ENCODE measurements around the gene CLRN2.
"Not testable (repeated sequence)": the region's sequence is repeated elsewhere in the genome, so short reads cannot be mapped to it uniquely, and the experiment has no call there.

Gene CLRN2

DNA sequence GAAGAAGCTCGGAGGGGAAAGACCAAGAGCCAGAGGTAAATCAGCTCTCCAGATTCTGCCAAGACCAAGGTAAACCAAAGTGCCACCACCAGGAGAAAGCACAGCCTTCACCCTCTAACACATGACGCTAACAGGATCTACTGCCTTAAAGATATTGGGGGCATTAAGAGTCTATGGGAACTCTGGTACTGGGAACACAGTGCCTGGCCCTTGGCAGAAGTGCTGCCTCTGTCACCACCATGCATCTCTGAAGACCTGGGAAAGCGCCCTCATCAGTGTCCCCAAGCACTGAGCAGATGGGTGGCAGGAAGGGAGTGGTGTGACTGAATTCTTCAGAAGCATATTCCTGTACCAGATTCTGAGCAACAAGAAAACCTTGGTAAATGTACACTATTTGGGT lies 4.4 kb upstream of the CLRN2 start:
- no peak for FAIRE-seq

DNA sequence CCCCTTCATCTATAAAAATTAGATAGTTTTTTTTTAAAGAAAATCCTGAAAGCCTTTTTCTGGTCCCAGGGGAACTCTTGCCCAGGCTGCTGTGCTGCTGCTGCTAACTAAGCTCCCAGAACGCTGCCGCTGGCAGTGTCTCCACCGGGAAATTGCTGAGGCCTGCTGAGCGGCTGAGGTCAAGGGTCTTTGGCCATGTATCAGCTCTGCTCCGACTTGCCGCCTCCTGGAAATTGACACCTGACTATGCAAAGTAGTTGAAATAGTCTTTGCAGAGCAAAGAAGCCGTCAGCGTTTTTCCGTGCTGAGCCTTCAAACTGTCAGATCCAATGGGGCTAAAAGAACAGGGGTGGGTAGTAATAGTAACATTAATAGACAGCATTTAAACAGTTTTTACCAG lies 3.9 kb upstream of the CLRN2 start:
- no peak for FAIRE-seq

DNA sequence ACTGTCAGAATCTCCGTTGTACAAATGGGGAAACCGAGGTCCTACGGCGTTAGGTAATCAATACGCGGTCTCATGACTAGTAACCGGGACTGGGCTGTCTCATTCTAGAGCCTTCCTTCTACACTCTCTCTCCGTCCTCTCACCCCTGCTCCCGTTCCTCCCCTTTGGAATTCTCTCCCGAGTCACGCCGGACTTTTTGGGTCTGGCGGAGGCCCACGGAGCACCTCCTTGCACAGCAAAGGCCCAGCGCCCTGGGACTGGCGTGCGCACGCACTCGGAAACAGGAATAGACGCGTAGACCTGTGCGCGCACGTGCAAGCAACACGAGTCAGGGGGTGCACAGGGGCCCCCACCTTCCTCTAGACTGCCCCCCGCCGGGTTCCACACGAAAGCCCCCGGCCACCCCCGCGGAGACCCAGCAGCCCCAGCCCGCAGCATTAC lies 3.4 kb upstream of the CLRN2 start:
- no peak for FAIRE-seq

DNA sequence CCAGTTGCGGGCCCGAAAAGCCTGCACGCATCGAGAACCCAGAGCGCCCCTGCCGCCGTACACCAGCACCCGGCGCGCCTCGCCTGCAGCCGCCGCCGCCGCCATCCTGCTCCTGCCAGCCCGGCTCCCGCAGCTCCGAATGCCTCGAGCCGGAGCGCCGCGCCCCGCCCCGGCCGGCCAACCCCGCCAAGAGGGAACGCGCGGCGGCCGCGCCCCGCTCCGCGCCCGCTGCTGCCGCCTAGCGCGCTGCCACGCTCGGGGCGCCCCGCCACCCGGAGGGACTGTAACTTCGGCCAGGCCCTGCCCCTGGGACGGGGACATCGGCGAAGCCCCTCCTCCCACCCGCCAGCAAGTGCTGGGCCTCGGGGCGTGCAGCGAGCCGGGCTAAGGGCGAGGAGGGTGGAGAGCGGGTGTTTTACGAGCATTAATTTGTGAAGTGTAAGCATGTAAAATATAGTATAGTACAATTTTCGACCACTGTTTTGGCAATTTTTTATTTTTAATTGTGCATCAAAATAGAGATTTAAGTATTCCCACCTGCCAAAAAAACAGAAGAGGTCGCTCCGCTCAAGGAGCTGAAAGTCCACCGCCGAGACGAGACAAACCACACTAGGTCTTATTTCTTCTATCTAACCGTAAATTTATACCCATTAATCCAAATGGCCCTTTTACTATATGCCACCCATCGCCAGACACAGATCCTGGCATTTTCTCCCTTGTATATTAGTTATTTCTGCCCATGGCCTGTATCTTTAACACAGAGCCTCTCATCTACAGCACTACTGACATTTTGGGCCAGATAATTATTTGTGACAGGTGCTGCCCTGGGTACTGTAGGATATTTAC lies 2.8 kb upstream of the CLRN2 start, which contains the start of gene QDPR:
QDPR (minus strand) TSS at position 141 of the 846 bp plus-strand sequence; CDS start at position 105, 36 bp downstream.
- no peak for FAIRE-seq

DNA sequence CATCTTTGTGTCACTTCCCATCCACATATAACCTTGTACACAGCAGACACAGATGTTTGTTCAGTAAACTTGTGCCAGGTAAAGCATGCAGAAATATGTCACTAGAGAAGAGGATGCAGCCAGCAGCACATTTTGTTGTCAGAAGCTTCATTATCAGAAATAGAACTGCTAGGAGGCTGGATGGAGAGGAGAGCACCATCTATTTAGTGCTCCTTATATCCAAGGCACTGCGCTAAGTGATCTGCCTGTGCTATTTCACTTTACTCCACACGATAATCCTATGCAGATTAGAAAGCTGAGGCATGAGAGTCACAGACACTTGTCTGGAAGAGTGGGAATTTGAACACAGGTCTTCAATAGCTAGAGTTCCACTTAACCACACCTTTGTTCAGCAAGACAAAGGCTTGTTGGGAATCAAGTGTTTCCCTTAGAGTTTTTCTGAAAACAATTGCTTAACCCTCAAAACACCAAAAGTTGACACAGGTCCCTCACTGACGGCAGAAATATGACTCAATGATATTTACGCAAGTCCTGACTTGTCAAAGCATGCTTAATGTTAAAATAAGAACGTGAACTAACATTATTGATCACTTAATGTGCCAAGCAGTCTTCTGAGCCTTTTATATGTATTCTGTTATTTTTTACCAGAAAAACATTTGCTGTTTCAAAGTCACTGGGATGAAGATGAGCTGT lies 1.8 kb upstream of the CLRN2 start:
- no peak for FAIRE-seq

DNA sequence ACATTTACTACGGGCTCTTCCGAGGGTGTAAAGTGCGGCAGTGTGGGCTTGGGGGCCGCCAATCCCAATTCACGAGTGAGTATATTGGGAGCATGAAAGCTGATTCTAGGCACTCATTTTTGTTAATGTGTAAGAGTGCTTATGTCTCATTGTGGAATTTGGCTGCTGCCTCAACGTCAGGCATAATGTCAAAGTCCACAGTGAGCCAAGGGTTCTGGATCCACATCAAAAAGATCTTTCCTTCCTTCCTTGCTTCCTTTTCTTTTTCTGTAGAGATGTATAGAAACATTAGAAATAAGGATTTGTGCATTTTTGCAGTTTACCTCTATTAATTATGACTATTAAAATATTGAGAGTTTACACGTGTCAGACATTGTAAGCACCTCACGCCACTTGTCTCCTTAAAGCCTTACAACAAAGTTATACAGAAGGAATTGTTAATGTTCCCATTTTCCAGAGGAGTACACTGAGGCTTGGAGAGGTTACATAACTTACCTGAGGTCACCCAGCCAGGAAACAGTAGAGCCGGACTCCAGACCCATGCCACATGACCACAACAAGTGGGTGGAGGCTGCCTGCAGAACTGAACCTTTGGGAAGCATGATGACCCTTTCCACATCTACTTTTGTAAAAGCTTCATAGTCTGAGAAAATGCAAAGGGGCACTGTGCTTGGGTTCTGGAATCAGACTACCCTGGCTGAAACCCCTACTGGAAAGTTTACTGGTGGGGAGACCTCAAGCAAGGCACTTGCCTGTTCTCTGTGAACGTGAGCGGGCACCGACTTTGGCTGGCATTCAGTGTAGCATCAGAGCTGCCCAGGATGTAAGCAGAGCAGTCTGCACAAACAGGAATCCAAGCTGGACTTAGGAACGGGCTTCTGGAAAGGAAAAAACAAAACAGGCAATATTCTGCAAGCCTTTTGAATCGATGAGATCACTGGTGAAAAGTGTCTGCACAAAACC lies 761 bp downstream of the CLRN2 start:
- FAIRE-seq = no peak

DNA sequence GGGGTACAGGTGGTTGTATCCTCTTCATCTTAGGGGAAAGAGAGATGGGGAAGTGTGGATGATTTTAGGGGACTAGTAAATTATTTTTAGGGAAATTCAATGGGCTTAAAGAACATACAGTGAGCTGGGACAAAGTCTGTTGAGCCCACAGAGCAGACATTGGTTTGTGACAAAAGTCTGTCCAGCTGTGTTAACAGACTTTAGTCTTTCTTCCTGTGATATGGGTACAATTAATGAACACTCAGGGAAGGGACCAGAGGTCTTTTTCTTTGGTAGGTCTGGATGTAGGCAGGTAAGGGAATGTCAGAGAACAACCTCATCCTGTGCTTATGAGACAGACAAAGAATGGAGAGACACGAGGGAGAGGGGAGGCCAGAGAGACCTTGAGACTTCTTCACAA lies 2.0 kb downstream of the CLRN2 start:
- FAIRE-seq = no peak

DNA sequence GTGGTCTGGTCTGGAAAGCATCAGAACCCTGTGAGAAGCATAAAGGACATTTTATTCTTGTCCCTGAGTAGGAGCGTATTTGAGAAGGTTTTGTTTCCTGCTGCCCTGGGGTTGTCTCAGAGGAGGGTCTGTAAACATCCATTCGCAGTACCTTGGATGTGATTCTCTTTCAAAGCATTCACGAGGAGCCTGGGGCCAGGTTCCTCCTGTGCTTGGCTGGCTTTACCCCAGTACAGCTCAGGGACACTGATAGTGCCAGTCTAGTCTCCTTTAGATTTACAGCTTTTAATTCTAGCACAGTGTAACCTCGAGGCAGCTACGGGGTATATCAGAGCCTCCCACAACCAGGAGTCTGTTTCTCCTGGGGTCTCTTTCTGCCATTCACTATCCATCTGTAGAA lies 2.7 kb downstream of the CLRN2 start:
- no peak for FAIRE-seq

DNA sequence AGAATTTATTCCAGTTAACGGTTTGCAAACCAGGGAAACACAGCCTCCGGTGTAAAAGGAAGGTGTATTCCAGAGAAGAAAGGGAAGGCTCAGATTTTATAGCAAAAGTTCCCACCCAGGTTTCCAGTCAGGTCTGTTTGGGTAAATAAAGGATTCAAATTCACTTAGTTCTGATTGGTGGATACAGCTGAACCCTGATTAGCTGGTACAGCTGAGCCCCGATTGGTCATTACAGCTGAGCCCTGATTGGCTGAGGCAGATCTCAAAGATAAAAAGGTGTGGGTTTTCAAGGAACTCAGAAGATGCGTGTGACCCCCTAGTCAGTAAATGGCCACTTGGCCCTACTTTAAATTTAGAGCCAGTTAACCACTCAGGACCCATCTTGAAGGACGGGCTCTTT lies 6.6 kb downstream of the CLRN2 start:
- FAIRE-seq = no peak

DNA sequence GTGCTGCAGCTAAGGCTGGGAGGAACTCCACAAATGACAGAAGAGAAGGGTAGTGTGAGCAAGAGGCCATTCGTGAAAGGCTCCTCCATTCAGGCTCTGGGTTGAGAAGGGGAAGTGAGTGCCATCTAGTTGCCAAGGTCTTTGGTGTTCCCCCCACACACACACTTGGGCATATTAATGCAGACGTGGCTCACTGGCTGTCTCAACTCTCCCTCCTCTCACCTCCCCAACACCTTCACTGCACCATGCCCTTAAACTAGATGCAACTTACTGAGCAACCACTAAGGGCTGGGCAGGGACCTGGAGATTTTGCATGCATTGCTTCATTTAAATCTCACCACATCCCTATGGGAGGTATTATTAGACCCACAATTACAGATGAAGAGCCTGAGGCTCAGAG lies 8.7 kb downstream of the CLRN2 start:
- no peak for FAIRE-seq

DNA sequence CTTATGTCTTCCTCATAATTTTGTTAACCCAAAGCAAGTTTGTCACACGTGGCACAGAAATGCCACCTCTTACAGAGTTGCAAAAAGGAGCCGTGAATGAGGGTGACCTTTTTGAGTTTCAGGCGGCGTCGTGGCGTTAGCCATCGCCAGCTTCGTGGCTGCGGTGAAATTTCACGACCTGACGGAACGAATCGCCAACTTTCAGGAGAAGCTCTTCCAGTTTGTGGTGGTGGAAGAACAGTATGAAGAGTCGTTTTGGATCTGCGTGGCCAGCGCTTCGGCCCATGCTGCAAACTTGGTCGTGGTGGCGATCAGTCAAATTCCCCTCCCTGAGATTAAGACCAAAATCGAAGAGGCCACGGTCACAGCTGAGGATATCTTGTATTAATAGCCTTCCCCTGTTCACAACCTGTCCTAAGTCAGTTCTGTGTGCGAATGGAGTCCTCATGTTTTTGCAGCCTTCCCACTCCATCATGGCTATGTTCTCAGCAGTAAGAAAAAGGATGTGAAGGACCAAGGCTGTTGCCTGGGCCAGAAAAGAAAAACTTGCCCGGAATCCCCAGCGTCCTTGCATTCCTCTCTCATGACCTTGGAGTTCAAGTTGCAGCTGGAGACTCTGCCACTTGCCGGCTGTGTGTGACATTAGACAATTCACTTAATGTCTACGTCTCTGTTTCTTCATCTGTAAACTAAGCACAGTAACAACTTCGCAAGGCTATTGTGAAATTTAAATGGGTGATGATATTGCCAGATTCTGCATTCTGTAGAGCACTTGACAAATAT lies 11.9 kb downstream of the CLRN2 start:
- FAIRE-seq = no peak

DNA sequence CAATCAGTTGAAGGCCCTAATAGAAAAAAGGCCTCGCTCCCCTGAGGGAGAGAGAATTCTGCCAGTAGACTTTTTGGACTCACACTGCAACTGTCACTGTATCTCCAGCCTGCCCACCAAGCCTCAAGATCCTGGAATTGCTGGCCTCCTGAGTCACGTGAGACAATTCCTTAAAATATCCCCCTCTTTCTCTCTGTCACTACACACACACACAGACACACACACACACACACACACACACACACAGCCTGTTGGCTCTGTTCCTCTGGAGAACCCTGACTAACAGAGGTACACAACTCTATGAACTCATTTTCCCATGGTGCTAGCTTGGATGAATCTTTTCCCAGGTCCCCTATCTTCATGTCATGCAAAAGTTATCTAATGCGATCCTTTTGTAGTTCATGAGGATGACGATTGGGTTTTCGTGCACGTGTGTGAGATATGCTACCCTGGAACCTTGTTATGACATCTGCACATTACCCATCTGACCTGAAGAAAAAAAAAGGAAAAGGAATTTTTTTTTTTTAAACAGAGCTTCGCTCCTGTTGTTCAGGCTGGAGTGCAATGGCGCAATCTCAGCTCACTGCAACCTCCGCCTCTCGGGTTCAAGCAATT lies 13.7 kb downstream of the CLRN2 start:
- no peak for FAIRE-seq

DNA sequence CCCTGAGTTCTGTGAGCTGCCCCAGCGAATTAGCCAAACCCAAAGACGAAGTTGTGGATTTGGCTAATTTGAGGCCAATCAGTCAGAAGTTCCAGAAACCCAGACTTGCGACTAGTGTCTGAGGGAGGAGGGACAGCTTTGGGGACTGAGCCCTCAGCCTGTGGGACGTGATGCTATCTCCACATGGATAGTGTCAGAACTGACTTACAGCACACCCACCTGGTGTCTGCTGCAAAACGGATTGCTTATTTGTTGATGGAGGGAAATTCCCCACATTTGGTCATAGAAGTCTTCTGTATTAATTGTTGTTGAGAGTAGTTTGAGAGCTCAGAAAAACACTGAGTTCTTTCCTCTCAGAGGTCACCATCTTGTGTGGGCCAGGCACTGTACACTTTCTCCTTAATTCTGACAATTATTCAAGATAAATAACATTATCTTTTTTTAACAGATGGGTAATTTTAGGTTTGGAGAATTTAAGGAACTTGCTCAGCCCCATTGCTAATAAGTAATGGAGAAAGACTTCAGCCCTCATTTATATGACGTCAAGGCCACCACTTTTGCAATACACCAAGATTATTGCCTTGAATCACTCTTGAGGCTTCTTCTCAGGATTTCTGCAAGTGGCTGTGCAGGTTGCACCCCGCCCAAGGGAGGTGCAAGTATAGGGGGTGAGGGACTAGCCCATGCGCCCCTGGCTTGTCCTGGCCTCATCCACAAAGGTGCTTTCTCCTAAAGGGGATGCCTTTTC lies 16.7 kb downstream of the CLRN2 start:
- FAIRE-seq = no peak

DNA sequence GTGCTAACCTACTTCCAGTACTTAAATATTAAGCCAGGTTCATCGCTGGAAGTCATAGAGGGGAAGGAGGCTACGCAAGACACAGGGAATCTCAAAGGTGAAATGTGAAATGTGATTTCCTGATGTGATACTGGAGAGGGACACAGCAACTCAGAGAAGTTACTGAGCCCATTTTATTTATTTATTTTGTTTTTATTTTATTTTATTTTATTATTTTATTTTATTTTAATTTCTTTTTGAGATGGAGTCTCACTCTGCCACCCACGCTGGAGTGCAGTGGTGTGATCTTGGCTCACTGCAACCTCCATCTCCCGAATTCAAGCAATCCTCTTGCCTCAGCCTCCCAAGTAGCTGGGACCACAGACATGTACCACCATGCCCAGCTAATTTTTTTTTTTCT lies 19.7 kb downstream of the CLRN2 start:
- no peak for FAIRE-seq

DNA sequence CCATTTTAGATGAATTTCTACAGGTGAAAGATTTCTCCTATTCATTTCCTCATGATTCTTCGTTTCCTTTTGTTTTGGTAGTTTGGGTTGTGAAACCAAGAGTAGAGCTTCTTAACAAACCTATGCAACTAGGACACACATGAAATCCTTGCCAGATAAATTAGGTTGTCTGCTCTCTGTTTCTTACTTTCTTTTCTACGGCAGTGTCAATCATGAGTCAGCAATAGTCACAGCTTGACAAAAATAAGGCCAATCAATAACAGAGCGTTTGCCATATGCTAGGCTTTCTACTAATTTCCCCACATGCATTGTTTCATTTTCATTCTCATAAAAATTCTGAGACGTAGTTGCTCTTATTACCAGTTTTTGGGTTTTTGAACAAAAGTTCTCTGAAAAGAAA lies 20.3 kb downstream of the CLRN2 start:
- FAIRE-seq = no peak

DNA sequence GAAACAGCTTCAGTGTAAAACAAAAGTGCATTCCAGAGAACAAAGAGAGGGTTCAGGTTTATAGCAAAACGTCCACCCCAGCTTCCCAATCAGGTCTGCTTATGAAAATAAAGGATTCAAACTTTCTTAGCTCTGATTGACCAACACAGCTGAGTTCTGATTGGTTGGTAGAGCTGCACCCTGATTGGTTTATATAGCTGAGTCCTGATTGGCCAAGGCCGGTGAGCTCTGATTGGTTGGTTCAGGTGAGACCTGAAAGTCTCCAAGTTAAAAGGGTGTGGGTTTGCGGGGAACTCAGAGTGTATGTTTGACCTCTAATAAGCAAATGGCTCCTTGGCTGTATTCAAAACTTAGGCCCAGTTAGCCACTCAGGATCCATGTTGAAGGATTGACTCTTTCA lies 20.9 kb downstream of the CLRN2 start:
- FAIRE-seq = no peak

DNA sequence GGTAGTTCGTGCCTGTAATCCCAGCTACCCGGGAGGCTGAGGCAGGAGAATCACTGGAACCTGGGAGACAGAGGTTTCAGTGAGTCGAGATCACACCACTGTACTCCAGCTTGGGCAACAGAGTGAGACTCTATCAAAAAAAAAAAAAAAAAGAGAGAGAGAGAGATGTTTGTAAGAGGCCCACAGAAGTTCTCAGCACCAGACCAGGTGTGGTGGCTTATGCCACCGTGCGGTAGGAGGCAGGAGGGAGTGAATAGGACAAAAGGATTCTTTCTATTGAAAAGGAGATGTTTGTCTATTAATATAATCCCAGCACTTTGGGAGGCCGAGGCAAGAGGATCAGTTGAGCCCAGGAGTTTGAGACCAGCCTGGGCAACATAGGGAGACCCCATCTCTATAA lies 22.1 kb downstream of the CLRN2 start:
- not testable (repeated sequence) for FAIRE-seq

DNA sequence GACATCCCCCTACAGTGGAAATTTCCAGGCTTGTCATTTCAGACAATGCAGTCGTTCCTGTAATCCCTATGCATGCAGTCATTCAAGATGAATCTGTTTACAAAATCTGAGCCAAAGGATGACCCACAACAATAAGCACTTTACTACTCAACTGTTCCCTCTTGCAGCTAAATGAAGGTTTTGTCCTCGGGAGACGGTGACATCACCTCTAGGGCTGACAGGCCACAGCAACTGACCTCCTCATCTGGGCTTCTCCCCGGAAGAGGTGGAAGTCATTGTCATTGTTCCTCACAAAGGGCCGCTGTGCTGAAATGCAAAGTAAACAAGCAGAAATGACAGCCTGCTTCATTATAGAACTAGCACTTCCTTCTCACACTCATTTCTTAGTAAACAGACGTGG lies 29.2 kb downstream of the CLRN2 start:
- no peak for FAIRE-seq

DNA sequence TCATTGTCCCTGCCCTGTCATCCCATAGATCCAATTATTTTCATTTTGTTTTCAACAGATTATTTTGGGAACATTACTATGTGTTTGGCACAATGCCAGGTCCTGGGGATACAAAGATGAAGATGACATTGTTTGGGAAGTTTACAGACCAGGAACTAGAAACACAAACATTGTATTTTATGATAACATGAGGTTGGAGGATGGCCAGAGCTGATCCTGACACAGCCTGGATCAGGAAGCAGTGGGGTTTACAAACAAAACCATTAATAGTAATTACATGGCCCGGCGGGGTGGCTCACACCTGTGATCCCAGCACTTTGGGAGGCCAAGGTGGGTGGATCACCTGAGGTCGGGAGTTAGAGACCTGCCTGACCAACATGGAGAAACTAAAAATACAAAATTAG lies 29.9 kb downstream of the CLRN2 start:
- FAIRE-seq = no peak

DNA sequence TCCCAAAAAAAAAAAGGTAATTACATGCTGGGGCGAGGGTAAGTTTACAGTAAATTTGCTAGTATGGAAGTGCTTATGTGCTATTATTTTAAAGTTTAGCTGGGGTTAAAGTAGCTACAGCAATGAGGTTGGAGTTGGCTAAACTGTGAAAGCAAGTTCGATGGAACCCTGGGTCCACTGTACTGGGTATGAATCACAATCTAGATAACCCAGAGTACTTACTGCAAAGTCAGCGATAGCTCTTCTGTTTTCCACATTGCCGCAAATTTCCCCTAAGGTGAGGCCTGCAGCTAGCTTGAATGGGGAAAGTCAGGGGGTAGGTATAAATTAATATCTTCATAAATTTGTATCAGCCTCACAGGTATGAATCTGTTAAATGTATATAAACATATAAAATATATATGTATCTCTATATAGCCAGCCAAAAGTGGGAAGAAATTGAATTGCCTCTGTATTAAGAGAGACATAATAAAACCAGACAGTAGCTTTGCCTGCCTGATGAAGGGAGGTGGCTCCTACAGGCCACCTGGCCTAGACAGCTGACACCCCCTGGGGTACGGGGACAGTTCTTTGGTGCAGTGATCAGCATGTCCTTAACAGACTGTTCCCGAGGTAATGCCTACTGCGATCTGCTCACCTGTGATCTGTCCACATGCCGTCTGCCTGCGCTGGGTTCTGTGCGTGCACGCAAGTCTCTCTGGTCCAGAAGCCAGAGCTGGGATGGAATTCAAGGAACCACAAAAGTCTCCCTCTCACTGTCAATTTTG lies 30.6 kb downstream of the CLRN2 start:
- no peak for FAIRE-seq

Measured in endometrium (tissue), 2 donors.